ENCODE data around the gene PTPRM.

PTPRM gene

DNA sequence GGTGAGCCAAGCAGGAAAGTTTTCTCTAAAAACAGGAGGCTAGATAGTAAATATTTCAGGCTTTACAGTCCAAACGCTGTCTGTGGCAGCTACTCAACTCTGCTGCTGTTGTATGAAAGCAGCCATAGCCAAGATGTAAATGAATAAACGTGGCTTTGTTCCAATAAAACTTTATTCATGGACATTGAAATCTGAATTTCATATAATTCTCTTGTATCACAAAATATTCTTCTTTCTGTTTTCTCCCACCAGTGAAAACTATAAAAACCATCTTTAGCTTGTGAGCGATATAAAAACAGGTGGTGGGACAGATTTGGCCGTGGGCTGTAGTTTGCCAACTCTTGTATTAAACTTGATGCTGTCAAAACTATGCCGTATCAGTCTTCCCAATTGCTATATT lies 333.0 kb downstream of the PTPRM start:
- Histone ChIP-seq H3K4me1 (ENCODE audit: control insufficient read depth, low read length) (no peaks in the 10 kb centered on the region), H3K9me2 (replicated peaks; ENCODE audit: control insufficient read depth, low read length) (no peaks in the 10 kb centered on the region), H4K20me1 (ENCODE audit: control insufficient read depth, insufficient read depth, low read depth, low read length) (no peaks in the 10 kb centered on the region), H3K9me3 (ENCODE audit: control insufficient read depth, insufficient read depth, low read length) (no peaks in the 10 kb centered on the region), H3K27ac (ENCODE audit: low read depth, low read length) (no peak overlapping the region), H3K4me2 (ENCODE audit: low read length) (no peak overlapping the region), H3F3A (ENCODE audit: control insufficient read depth, insufficient read depth) (no peaks in the 10 kb centered on the region), H3K36me3 (ENCODE audit: control insufficient read depth, low read length) (no peaks in the 10 kb centered on the region), H3K79me2 (ENCODE audit: control insufficient read depth, low read length) (no peaks in the 10 kb centered on the region), H3K27me3 (ENCODE audit: control insufficient read depth, low read length) (no peaks in the 10 kb centered on the region), H3K4me3 (ENCODE audit: low read length) (no peak overlapping the region)
- TF ChIP-seq EZH2phosphoT487 (IDR thresholded peaks at IDR 0.05; ENCODE audit: borderline replicate concordance, low read length): no peak
- TF ChIP-seq, protein P1, sequence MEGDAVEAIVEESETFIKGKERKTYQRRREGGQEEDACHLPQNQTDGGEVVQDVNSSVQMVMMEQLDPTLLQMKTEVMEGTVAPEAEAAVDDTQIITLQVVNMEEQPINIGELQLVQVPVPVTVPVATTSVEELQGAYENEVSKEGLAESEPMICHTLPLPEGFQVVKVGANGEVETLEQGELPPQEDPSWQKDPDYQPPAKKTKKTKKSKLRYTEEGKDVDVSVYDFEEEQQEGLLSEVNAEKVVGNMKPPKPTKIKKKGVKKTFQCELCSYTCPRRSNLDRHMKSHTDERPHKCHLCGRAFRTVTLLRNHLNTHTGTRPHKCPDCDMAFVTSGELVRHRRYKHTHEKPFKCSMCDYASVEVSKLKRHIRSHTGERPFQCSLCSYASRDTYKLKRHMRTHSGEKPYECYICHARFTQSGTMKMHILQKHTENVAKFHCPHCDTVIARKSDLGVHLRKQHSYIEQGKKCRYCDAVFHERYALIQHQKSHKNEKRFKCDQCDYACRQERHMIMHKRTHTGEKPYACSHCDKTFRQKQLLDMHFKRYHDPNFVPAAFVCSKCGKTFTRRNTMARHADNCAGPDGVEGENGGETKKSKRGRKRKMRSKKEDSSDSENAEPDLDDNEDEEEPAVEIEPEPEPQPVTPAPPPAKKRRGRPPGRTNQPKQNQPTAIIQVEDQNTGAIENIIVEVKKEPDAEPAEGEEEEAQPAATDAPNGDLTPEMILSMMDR (IDR thresholded peaks at IDR 0.05; ENCODE audit: low read depth, low read length, poor library complexity, severe bottlenecking): no peak

DNA sequence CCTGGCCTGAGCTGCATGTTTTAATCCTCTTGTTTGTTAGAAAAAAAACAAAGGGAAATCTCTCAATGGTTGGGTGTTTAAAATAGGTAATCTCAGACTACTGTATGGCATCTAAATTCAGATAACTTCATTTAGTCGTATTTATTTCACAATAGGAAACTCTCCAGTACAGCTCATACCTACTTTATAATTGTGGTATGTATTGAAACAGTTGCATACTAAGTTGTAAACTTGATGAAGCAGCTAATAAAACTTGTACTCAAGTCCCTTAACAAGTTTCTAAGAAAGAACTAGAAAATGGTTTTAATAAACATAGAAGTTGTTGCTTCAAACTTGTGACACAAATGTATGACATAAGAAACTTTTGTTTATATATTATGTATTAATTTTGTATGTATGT lies 334.5 kb downstream of the PTPRM start:
- TF ChIP-seq, protein P1 (IDR thresholded peaks at IDR 0.05; ENCODE audit: low read depth, low read length, poor library complexity, severe bottlenecking): no peak
- TF ChIP-seq EZH2phosphoT487 (IDR thresholded peaks at IDR 0.05; ENCODE audit: borderline replicate concordance, low read length): no peak
- H4K20me1 ChIP-seq (ENCODE audit: control insufficient read depth, insufficient read depth, low read depth, low read length): no peaks in the 10 kb centered on the region
- no peaks in the 10 kb centered on the region for H3K27me3 ChIP-seq (ENCODE audit: control insufficient read depth, low read length)
- no peaks in the 10 kb centered on the region for H3F3A ChIP-seq (ENCODE audit: control insufficient read depth, insufficient read depth)
- no peaks in the 10 kb centered on the region for H3K36me3 ChIP-seq (ENCODE audit: control insufficient read depth, low read length)
- no peak overlapping the region for H3K4me2 ChIP-seq (ENCODE audit: low read length)
- no peak overlapping the region for H3K27ac ChIP-seq (ENCODE audit: low read depth, low read length)
- no peaks in the 10 kb centered on the region for H3K9me3 ChIP-seq (ENCODE audit: control insufficient read depth, insufficient read depth, low read length)
- no peaks in the 10 kb centered on the region for H3K4me1 ChIP-seq (ENCODE audit: control insufficient read depth, low read length)
- H3K4me3 ChIP-seq (ENCODE audit: low read length): no peak overlapping the region
- no peaks in the 10 kb centered on the region for H3K79me2 ChIP-seq (ENCODE audit: control insufficient read depth, low read length)
- H3K9me2 ChIP-seq (replicated peaks; ENCODE audit: control insufficient read depth, low read length): no peaks in the 10 kb centered on the region

DNA sequence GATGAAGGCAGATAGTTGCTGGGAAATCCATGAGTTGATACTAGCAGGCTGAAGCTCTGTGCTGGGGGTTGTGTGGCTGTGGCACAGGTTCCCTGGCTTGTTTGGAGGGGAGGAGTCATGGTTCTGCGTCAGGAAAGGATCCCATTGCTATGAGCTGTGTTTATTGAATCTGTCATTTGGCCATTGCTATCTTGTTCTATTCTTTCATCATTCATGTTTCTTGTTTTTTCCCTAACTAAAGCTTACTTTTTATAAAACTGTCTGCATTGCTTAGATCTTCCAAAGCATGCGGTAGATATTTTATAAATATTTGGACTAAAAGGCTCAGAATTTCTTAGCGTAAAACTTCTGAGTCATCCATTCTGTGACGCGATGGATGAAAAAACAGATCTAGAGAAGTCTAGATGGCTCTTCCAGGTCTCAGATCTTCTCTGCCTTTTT lies 335.3 kb downstream of the PTPRM start:
- TF ChIP-seq, protein P1 (IDR thresholded peaks at IDR 0.05; ENCODE audit: low read depth, low read length, poor library complexity, severe bottlenecking): no peak
- TF ChIP-seq EZH2phosphoT487 (IDR thresholded peaks at IDR 0.05; ENCODE audit: borderline replicate concordance, low read length): no peak
- Histone ChIP-seq H4K20me1 (ENCODE audit: control insufficient read depth, insufficient read depth, low read depth, low read length) (no peaks in the 10 kb centered on the region), H3K9me3 (ENCODE audit: control insufficient read depth, insufficient read depth, low read length) (no peaks in the 10 kb centered on the region), H3K27ac (ENCODE audit: low read depth, low read length) (no peak overlapping the region), H3F3A (ENCODE audit: control insufficient read depth, insufficient read depth) (no peaks in the 10 kb centered on the region), H3K27me3 (ENCODE audit: control insufficient read depth, low read length) (no peaks in the 10 kb centered on the region), H3K36me3 (ENCODE audit: control insufficient read depth, low read length) (no peaks in the 10 kb centered on the region), H3K4me1 (ENCODE audit: control insufficient read depth, low read length) (no peaks in the 10 kb centered on the region), H3K4me3 (ENCODE audit: low read length) (no peak overlapping the region), H3K4me2 (ENCODE audit: low read length) (no peak overlapping the region), H3K79me2 (ENCODE audit: control insufficient read depth, low read length) (no peaks in the 10 kb centered on the region), H3K9me2 (replicated peaks; ENCODE audit: control insufficient read depth, low read length) (no peaks in the 10 kb centered on the region)

DNA sequence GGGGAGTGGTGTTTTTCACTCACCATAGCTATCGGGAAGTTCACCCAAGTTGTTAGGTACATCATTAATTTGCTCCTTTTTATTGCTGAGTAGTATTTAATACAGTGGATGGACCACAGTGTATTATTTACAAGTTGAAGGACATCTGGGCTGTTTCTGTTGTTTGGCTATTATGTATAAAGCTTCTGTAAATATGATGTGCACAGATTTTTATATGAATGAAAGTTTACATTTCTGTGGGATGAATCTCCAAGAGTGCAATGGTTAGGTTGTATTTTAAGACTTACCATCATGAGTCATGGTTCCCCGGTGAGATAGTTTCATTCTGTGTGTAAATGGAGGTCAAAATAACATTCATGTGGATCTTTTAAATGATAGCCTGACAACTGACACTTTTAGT lies 337.4 kb downstream of the PTPRM start:
- Histone ChIP-seq H3K4me1 (ENCODE audit: control insufficient read depth, low read length) (no peaks in the 10 kb centered on the region), H3K4me3 (ENCODE audit: low read length) (no peak overlapping the region), H3K4me2 (ENCODE audit: low read length) (no peak overlapping the region), H3K79me2 (ENCODE audit: control insufficient read depth, low read length) (no peaks in the 10 kb centered on the region), H3K27ac (ENCODE audit: low read depth, low read length) (no peak overlapping the region), H3K27me3 (ENCODE audit: control insufficient read depth, low read length) (no peaks in the 10 kb centered on the region), H3F3A (ENCODE audit: control insufficient read depth, insufficient read depth) (no peaks in the 10 kb centered on the region), H3K9me3 (ENCODE audit: control insufficient read depth, insufficient read depth, low read length) (no peaks in the 10 kb centered on the region), H3K36me3 (ENCODE audit: control insufficient read depth, low read length) (no peaks in the 10 kb centered on the region), H3K9me2 (replicated peaks; ENCODE audit: control insufficient read depth, low read length) (no peaks in the 10 kb centered on the region), H4K20me1 (ENCODE audit: control insufficient read depth, insufficient read depth, low read depth, low read length) (no peaks in the 10 kb centered on the region)
- TF ChIP-seq EZH2phosphoT487 (IDR thresholded peaks at IDR 0.05; ENCODE audit: borderline replicate concordance, low read length): no peak
- TF ChIP-seq, protein P1 (IDR thresholded peaks at IDR 0.05; ENCODE audit: low read depth, low read length, poor library complexity, severe bottlenecking): no peak
